GM15510 (cell line): ENCODE data around the gene ATP12A.

Source experiments
- POLR2A ChIP-seq: IDR thresholded peaks from 3 replicates; pipeline ENCODE4 v1.6.1; 2011; ENCODE audit warnings: borderline replicate concordance; ENCODE audit not compliant: insufficient read length; ENCODE audit errors: extremely low read depth

Gene ATP12A

DNA sequence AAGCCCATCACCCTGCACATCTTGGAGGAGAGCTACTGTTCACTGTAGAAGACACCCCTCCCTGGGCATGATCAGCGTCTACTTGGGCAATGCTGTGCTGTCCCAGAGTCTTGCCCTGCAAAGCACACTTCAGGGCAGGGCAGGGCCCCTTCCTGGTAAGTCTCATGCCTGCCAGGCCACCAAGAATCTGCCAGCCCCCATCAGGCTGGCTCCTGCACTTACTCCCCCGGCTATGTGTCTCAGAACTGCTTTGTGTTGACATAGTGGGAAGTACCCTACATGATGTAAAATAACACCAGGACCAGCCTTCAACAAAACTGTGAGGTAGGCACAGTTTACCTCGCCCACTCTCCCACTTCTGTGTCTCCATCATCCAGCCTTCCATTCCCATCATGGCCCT lies 27.8 kb upstream of the ATP12A start:
- TF ChIP-seq POLR2A, result no peak

GRCh38 chr13:24654741-24655140 lies 25.5 kb upstream of the ATP12A start:
- no peak for TF ChIP-seq POLR2A

DNA sequence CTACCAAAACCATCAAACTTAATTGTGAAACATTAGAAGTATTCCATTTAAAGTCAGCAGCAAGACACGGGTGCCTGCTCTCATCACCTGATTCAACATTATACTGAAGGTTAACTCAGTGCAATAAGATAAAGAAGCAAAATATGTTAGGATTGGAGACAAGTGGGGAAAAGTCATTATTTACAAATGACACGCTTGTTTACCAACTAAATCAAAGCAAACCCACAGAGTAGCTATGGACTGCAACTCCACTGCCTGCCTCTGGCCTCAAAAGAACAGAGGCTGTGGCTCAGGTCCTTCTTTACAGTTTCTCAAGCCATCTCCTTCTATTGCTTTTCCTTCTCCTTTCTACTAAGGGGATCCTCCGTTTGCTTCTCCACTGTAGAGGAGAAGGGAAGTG lies 21.0 kb upstream of the ATP12A start:
- TF ChIP-seq POLR2A, result no peak

- TF ChIP-seq POLR2A, result no peak
These were observed 20.0 kb upstream of the ATP12A start for GRCh38 chr13:24660023-24660741.

DNA sequence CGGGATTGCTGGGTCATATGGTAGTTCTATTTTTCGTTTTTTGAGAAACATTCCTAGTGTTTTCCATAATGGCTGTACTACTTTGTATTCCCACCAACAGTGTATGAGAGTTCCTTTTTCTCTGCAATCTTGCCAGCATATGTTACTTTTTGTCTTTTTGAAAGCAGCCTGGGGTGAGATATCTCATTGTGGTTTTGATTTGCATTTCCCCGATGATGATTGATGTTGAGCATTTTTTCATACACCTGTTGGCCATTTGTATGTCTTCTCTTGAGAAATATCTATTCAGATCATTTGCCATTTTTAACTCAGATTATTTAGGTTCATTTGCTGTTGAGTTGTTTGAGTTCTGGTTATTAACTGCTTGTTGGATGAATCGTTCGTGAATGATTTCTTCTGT lies 18.5 kb upstream of the ATP12A start:
- TF ChIP-seq POLR2A, result no peak

GRCh38 chr13:24662195-24663088 lies 17.8 kb upstream of the ATP12A start:
- no peak for TF ChIP-seq POLR2A

GRCh38 chr13:24663089-24663395 lies 17.2 kb upstream of the ATP12A start:
- TF ChIP-seq POLR2A, result no peak

DNA sequence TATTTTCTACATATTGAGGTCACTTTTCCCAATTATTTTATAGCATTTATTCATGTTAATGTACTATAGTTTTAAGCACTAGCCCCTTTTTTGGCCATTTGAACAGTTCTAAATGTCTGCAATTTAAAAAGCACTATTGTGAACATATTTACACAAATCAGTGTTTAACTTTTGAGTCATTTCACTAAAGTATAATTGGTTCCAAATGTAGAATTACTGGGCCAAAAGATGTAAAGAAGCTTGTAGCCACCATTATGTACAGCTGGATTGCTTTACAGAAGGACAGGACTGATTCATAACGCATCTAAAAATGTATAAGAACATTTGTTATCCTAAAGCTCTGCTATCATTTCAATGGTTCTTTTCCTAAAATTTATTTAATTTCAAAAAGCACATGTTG lies 16.6 kb upstream of the ATP12A start:
- no peak for TF ChIP-seq POLR2A

DNA sequence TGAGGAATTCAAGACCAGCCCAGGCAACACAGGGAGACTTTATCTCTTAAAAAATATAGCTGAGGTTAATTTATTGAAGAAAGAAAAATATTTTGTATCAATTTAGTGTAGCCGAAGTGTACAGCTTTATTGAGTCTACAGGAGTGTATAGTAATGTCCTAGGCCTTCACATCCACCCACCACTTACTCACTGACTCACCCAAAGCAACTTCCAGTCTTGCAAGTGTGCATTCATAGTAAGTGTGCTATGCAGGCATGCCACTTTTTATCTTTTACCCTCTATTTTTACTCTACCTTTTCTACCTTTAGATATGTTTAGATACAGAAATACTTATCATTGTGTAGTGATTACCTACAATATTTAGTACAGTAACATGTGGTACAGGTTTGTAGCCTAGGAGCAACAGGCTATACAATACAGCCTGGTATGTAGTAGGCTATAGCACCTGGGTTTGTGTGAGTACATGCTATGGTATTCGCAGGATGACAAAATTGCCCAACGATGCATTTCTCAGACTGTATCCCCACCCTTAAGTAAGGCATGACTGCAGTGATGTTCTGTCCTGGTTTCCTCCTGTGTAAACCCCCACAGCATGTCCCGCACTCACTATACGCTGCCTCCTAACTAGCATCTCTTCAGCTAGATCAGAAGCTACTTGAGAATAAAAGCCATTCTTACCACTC lies 15.3 kb upstream of the ATP12A start:
- TF ChIP-seq POLR2A, result no peak

- TF ChIP-seq POLR2A, result no peak
These were observed 11.7 kb upstream of the ATP12A start for GRCh38 chr13:24668511-24668910.

DNA sequence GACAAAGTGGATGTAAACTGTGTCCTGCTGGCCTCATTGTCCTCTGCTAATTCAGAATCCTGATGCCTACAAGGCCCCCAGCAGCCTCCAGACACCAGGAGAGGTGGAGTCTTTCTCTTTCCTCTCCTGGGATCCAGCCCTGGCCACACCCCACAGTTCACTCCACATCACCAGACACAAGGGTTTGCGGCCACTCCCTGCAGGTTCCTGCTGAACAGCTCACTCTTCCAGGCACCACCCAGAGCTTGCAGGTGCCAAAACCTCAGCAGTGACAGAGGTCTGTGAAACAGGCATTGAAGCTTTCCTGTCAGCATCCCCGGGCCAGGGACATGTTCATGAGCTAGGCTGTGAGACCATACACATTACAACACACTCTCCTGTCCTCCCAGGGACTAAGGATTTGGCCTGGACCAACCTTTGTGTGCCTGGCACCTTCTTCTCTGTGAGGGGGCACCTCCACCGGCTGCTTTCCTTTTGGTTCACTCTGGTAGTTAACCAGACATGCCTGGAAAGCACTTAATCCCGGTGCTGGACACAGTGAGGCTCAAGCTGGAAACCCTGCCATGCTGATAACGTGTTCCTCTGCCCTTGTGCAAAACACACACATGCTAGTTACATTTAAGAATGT lies 11.1 kb upstream of the ATP12A start:
- TF ChIP-seq POLR2A, result no peak

- no peak for TF ChIP-seq POLR2A
These were observed 10.0 kb upstream of the ATP12A start for GRCh38 chr13:24670174-24670573.

- TF ChIP-seq POLR2A, result no peak
These were observed 9.2 kb upstream of the ATP12A start for GRCh38 chr13:24670961-24671381.

GRCh38 chr13:24671386-24672113 lies 8.7 kb upstream of the ATP12A start:
- TF ChIP-seq POLR2A, result no peak
